Measurements from ENCODE around the gene ACSBG1.

Gene ACSBG1

DNA sequence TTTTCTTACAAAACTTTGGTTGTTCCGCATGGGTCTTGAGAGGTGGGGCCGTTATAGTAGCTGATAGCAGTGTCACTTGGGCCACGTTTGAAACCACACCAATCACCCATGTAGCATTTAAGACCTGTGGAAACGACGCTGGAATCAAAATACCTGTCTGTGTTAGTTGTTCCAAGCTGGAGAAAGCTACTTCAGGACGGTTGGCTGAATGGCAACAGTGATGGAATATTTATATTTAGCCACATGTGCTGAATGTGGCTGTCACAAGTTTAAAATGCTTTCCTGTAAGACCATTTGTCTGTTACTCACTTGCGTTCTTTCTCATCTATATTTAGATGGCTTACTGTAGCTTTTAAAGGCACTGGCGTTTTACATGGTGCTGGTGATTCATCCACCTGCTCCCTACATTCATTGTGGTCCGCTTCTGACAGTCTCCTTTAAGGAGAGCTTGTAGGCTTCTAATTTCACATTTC, 31.4 kb upstream of the ACSBG1 start:
- H3K9ac ChIP-seq (ENCODE audit: low read length in 5 of 5): peak overlapping the region in 3 of 5 donors; percentile 82 to 88 (median 85)
- H3K27ac ChIP-seq (ENCODE audit: low read depth, low read length): peak overlapping the region; percentile 31
- peaks cover 3 to 25% (median 17%) of the 10 kb centered on the region in 5 donors for H3K4me1 ChIP-seq (ENCODE audit: control insufficient read depth in 5 of 5, insufficient read depth in 5 of 5, low read length in 5 of 5)
- no peaks in the 10 kb centered on the region for H3K27me3 ChIP-seq (ENCODE audit: control insufficient read depth in 5 of 5, insufficient read depth in 4 of 5, low read length in 5 of 5)
- H3K36me3 ChIP-seq (ENCODE audit: control insufficient read depth in 5 of 5, insufficient read depth in 5 of 5, low read length in 5 of 5): peaks cover 0 to 3% (median 0%) of the 10 kb centered on the region in 5 donors
- no peaks in the 10 kb centered on the region for H3K9me3 ChIP-seq (ENCODE audit: control insufficient read depth in 5 of 5, low read length in 5 of 5)
- peak overlapping the region in 4 of 5 donors; percentile 76 to 82 (median 80) for H3K4me3 ChIP-seq (ENCODE audit: low read depth in 1 of 5, low read length in 5 of 5)

DNA sequence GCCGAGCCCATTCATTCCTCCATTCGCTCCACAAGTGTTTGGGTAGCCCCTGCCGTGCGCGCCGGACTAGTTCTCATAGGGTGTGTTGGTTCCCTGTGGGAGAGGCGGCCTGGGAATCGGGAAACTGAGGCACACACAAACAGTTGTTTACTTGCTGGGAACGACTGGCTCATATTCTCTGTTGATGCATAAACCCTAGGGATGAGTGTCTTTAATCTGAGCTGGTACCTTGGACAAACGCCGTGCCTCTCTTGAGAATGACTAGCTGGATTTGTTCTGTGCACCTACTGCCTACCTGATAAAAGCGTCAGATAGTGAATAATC, 30.7 kb upstream of the ACSBG1 start:
- no peaks in the 10 kb centered on the region for H3K36me3 ChIP-seq (ENCODE audit: control insufficient read depth in 5 of 5, insufficient read depth in 5 of 5, low read length in 5 of 5)
- H3K27me3 ChIP-seq (ENCODE audit: control insufficient read depth in 5 of 5, insufficient read depth in 4 of 5, low read length in 5 of 5): no peaks in the 10 kb centered on the region
- peak overlapping the region; percentile 66 to 88 (median 85) for H3K9ac ChIP-seq (ENCODE audit: low read length in 5 of 5)
- H3K4me1 ChIP-seq (ENCODE audit: control insufficient read depth in 5 of 5, insufficient read depth in 5 of 5, low read length in 5 of 5): peaks cover 3 to 25% (median 17%) of the 10 kb centered on the region in 5 donors
- no peaks in the 10 kb centered on the region for H3K9me3 ChIP-seq (ENCODE audit: control insufficient read depth in 5 of 5, low read length in 5 of 5)
- H3K4me3 ChIP-seq (ENCODE audit: low read depth in 1 of 5, low read length in 5 of 5): peak overlapping the region; percentile 71 to 82 (median 78)
- H3K27ac ChIP-seq (ENCODE audit: low read depth, low read length): peak overlapping the region; percentile 31

DNA sequence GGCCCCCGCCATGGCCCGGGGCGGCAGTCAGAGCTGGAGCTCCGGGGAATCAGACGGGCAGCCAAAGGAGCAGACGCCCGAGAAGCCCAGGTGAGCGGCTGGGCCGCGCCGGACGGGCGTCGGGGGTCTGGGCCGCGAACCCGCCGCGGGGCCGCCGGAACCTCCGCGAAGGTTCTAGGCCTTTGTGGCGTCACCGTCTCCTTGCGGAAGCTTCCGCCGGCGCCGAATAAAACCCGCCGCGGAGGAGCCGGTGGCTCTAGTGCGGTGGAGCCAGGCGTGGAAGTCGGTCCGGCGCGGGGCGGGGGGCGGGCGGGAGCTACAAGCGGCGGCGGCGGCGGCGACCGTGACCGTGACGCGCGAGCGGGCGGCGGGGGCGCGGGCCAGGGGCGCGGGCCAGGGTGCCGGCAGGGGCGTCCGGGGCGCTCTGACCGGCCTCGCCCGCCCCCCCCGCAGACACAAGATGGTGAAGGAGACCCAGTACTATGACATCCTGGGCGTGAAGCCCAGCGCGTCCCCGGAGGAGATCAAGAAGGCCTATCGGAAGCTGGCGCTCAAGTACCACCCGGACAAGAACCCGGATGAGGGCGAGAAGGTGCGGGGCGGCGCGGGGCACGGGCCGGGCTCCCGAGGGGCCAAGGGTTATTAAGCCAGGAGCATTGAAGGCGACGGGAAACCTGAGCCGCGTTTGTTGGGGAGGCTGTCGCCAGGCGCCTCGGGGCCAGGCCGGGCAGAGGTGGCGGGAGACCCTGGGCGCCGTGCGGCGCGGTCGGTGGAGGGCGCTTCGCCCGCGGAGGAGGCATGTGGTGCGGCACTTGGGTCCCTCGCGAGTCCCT, 30.2 kb upstream of the ACSBG1 start, which contains the start of gene DNAJA4:
DNAJA4 (plus strand) TSS at position 259 of the 833 bp plus-strand sequence; CDS start at position 461, 202 bp downstream.
- no peaks in the 10 kb centered on the region for H3K9me3 ChIP-seq (ENCODE audit: control insufficient read depth in 5 of 5, low read length in 5 of 5)
- H3K36me3 ChIP-seq (ENCODE audit: control insufficient read depth in 5 of 5, insufficient read depth in 5 of 5, low read length in 5 of 5): no peaks in the 10 kb centered on the region
- H3K27me3 ChIP-seq (ENCODE audit: control insufficient read depth in 5 of 5, insufficient read depth in 4 of 5, low read length in 5 of 5): no peaks in the 10 kb centered on the region
- H3K4me1 ChIP-seq (ENCODE audit: control insufficient read depth in 5 of 5, insufficient read depth in 5 of 5, low read length in 5 of 5): peaks cover 3 to 25% (median 17%) of the 10 kb centered on the region in 5 donors
- peak within 1 kb of the TSS; percentile 77 to 88 (median 85) for H3K9ac ChIP-seq (ENCODE audit: low read length in 5 of 5)
- H3K27ac ChIP-seq (ENCODE audit: low read depth, low read length): peak within 1 kb of the TSS; percentile 70
- H3K4me3 ChIP-seq (ENCODE audit: low read depth in 1 of 5, low read length in 5 of 5): peak within 1 kb of the TSS; percentile 71 to 82 (median 78)

DNA sequence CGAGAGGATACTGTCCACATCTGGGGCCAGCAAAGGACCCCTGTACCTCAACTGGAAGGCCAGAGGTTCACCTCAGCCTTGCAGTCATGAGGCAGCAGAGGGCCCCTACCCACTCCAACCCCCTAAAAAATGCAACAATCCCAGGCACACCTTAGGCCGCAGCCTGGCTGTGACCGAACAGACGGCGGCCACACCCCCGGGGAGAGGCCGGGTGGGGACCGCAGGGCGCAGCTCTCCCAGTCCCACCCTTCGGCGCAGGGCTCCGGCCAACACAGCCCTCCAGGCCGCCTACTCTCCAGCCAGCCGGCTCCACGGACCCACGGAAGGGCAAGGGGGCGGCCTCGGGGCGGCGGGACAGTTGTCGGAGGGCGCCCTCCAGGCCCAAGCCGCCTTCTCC, 29.5 kb upstream of the ACSBG1 start:
- Histone ChIP-seq H3K9me3 (ENCODE audit: control insufficient read depth in 5 of 5, low read length in 5 of 5) (no peaks in the 10 kb centered on the region), H3K27me3 (ENCODE audit: control insufficient read depth in 5 of 5, insufficient read depth in 4 of 5, low read length in 5 of 5) (no peaks in the 10 kb centered on the region), H3K9ac (ENCODE audit: low read length in 5 of 5) (peak overlapping the region in 4 of 5 donors; percentile 59 to 79 (median 68)), H3K27ac (ENCODE audit: low read depth, low read length) (peak overlapping the region; percentile 70), H3K4me1 (ENCODE audit: control insufficient read depth in 5 of 5, insufficient read depth in 5 of 5, low read length in 5 of 5) (peaks cover 3 to 25% (median 17%) of the 10 kb centered on the region in 5 donors), H3K4me3 (ENCODE audit: low read depth in 1 of 5, low read length in 5 of 5) (peak overlapping the region; percentile 31 to 78 (median 55)), H3K36me3 (ENCODE audit: control insufficient read depth in 5 of 5, insufficient read depth in 5 of 5, low read length in 5 of 5) (no peaks in the 10 kb centered on the region)

DNA sequence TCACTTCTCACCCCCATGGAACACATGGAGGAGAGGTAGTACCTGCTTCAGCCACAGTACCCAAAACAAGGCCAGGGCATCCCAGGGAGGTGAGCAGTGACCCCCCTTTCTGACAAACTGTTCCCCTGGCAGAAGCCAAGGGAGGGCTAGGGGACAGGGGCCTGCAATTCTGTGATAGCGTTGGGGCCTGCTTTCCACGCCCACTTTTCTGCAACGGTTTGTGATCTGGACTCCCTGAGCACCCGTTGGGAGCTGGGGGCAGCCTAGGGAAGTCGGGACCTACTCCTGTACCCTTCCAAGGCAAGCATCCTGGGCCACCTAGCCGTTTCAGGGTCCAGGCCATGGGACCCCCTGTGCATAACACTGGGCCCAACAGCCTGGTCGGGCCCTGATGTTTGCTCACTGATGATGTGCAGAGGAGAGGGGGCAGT, 29.0 kb upstream of the ACSBG1 start:
- no peaks in the 10 kb centered on the region for H3K9me3 ChIP-seq (ENCODE audit: control insufficient read depth in 5 of 5, low read length in 5 of 5)
- peaks cover 3 to 25% (median 17%) of the 10 kb centered on the region in 5 donors for H3K4me1 ChIP-seq (ENCODE audit: control insufficient read depth in 5 of 5, insufficient read depth in 5 of 5, low read length in 5 of 5)
- peak overlapping the region in 2 of 5 donors; percentile 31 to 55 for H3K4me3 ChIP-seq (ENCODE audit: low read depth in 1 of 5, low read length in 5 of 5)
- no peaks in the 10 kb centered on the region for H3K36me3 ChIP-seq (ENCODE audit: control insufficient read depth in 5 of 5, insufficient read depth in 5 of 5, low read length in 5 of 5)
- H3K9ac ChIP-seq (ENCODE audit: low read length in 5 of 5): no peak overlapping the region
- no peaks in the 10 kb centered on the region for H3K27me3 ChIP-seq (ENCODE audit: control insufficient read depth in 5 of 5, insufficient read depth in 4 of 5, low read length in 5 of 5)
- H3K27ac ChIP-seq (ENCODE audit: low read depth, low read length): no peak overlapping the region

DNA sequence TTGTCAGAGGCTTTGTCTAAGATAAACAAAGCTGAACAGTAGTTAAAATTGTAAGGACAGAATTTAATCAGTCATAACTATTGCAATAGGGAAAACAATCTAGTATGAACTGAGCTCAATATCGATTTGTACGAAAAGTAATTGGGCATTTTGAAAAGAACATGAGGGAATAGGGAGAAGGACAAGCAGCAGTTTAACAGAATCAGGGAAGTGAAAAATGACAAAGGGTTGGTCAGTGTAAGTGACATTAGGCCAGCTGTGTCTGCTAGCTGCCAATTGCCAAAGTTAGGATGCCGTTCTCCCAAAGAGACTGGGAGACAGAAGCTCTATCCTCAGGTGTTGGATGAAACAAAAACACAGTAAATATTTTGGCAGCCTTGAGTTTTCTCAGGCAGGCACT, 26.7 kb upstream of the ACSBG1 start:
- Histone ChIP-seq H3K27ac (ENCODE audit: low read depth, low read length) (no peak overlapping the region), H3K9ac (ENCODE audit: low read length in 5 of 5) (no peak overlapping the region)

DNA sequence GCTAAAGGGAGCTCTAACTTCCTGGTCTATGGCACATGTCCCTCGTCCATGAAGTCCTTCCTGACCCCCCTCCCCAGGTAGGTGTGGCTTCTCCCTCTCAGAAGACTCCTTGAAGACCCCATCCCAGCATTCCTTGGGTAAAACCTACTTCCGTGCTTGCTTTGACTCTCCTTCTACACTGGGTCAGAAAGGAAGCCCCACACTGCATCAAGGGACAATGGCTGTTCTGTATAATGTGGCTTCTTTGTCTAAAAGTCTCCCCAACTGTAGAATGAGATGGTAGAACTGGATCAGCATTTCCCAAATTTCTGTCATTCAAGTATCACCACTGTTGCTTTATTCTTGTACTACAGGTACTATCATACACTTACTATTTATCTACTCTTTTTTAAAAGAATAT, 26.1 kb upstream of the ACSBG1 start:
- Histone ChIP-seq H3K9ac (ENCODE audit: low read length in 5 of 5) (no peak overlapping the region), H3K36me3 (ENCODE audit: control insufficient read depth in 5 of 5, insufficient read depth in 5 of 5, low read length in 5 of 5) (no peaks in the 10 kb centered on the region)

More for the DNA sequence above, 26.7 kb upstream of the ACSBG1 start:
- Histone ChIP-seq H3K4me3 (ENCODE audit: low read depth in 1 of 5, low read length in 5 of 5) (no peak overlapping the region), H3K36me3 (ENCODE audit: control insufficient read depth in 5 of 5, insufficient read depth in 5 of 5, low read length in 5 of 5) (no peaks in the 10 kb centered on the region), H3K27me3 (ENCODE audit: control insufficient read depth in 5 of 5, insufficient read depth in 4 of 5, low read length in 5 of 5) (no peaks in the 10 kb centered on the region), H3K9me3 (ENCODE audit: control insufficient read depth in 5 of 5, low read length in 5 of 5) (no peaks in the 10 kb centered on the region), H3K4me1 (ENCODE audit: control insufficient read depth in 5 of 5, insufficient read depth in 5 of 5, low read length in 5 of 5) (peaks cover 2 to 23% (median 14%) of the 10 kb centered on the region in 5 donors)

DNA sequence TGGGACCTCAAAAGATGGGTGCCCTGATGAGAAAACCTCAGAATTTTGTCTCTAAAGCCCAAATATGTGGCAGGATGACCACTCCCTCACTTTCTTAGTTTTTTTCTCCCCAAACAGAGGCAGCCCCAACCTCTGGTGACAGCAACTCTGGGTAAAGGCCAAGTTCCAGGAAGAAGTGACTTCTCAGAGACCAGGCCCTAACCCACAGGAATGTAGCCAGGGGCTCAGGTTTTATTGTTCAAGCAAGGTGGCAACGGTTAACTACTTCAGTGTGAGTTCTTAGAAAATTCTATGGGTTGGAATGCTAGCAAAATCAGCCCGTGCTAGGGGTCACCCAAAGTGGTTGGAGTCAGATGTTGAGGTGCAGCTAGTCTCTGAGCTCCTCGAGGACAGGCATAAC, 24.9 kb upstream of the ACSBG1 start:
- Histone ChIP-seq H3K9ac (ENCODE audit: low read length in 5 of 5) (no peak overlapping the region), H3K4me3 (ENCODE audit: low read depth in 1 of 5, low read length in 5 of 5) (no peak overlapping the region), H3K4me1 (ENCODE audit: control insufficient read depth in 5 of 5, insufficient read depth in 5 of 5, low read length in 5 of 5) (peaks cover 0 to 8% (median 0%) of the 10 kb centered on the region in 5 donors), H3K27ac (ENCODE audit: low read depth, low read length) (no peak overlapping the region), H3K27me3 (ENCODE audit: control insufficient read depth in 5 of 5, insufficient read depth in 4 of 5, low read length in 5 of 5) (no peaks in the 10 kb centered on the region), H3K36me3 (ENCODE audit: control insufficient read depth in 5 of 5, insufficient read depth in 5 of 5, low read length in 5 of 5) (no peaks in the 10 kb centered on the region), H3K9me3 (ENCODE audit: control insufficient read depth in 5 of 5, low read length in 5 of 5) (no peaks in the 10 kb centered on the region)

More for the DNA sequence above, 26.1 kb upstream of the ACSBG1 start:
- no peak overlapping the region for H3K27ac ChIP-seq (ENCODE audit: low read depth, low read length)
- H3K4me1 ChIP-seq (ENCODE audit: control insufficient read depth in 5 of 5, insufficient read depth in 5 of 5, low read length in 5 of 5): peaks cover 0 to 18% (median 9%) of the 10 kb centered on the region in 5 donors
- H3K27me3 ChIP-seq (ENCODE audit: control insufficient read depth in 5 of 5, insufficient read depth in 4 of 5, low read length in 5 of 5): no peaks in the 10 kb centered on the region
- no peak overlapping the region for H3K4me3 ChIP-seq (ENCODE audit: low read depth in 1 of 5, low read length in 5 of 5)
- no peaks in the 10 kb centered on the region for H3K9me3 ChIP-seq (ENCODE audit: control insufficient read depth in 5 of 5, low read length in 5 of 5)

DNA sequence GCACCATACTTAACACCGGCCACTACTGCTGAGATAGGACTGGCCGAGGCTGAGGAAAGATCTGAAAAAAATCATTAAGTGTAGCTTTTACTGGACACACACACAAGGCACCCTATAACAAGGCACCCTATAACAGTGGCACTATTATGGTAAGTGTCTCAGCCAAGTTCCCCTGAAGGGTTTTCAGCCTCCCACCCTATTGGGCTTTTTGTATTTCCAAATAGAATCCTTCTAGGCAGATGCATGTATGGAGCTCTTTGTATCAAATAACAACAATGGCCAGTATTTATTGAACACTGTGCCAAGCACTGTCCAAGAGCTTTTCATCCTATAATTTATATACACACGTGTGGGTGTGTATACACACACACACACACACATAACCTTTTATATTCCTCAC, 23.3 kb upstream of the ACSBG1 start:
- no peak overlapping the region for H3K9ac ChIP-seq (ENCODE audit: low read length in 5 of 5)
- H3K9me3 ChIP-seq (ENCODE audit: control insufficient read depth in 5 of 5, low read length in 5 of 5): no peaks in the 10 kb centered on the region
- H3K4me3 ChIP-seq (ENCODE audit: low read depth in 1 of 5, low read length in 5 of 5): no peak overlapping the region
- H3K27me3 ChIP-seq (ENCODE audit: control insufficient read depth in 5 of 5, insufficient read depth in 4 of 5, low read length in 5 of 5): no peaks in the 10 kb centered on the region
- no peaks in the 10 kb centered on the region for H3K36me3 ChIP-seq (ENCODE audit: control insufficient read depth in 5 of 5, insufficient read depth in 5 of 5, low read length in 5 of 5)
- H3K27ac ChIP-seq (ENCODE audit: low read depth, low read length): no peak overlapping the region
- no peaks in the 10 kb centered on the region for H3K4me1 ChIP-seq (ENCODE audit: control insufficient read depth in 5 of 5, insufficient read depth in 5 of 5, low read length in 5 of 5)

DNA sequence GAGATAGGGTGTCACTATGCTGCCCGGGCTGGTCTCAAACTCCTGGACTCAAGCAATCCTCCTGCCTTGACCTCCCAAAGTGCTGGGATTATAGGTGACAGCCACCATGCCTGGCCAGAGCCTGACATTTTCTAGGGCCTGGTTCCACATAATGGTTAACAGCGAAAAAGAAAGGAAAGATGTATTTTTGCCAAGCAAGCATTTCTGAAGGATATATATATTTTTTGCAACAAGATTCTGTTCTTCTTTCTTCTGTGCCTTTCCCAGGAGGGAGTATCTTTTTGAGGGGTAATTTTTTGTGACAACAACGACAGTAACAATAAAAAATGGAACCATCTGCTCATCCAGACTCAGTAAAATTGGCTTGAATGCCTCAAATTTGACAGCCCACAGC, 21.7 kb upstream of the ACSBG1 start:
- Histone ChIP-seq H3K9me3 (ENCODE audit: control insufficient read depth in 5 of 5, low read length in 5 of 5) (no peaks in the 10 kb centered on the region), H3K4me3 (ENCODE audit: low read depth in 1 of 5, low read length in 5 of 5) (no peak overlapping the region), H3K36me3 (ENCODE audit: control insufficient read depth in 5 of 5, insufficient read depth in 5 of 5, low read length in 5 of 5) (no peaks in the 10 kb centered on the region), H3K9ac (ENCODE audit: low read length in 5 of 5) (no peak overlapping the region), H3K4me1 (ENCODE audit: control insufficient read depth in 5 of 5, insufficient read depth in 5 of 5, low read length in 5 of 5) (no peaks in the 10 kb centered on the region), H3K27ac (ENCODE audit: low read depth, low read length) (no peak overlapping the region), H3K27me3 (ENCODE audit: control insufficient read depth in 5 of 5, insufficient read depth in 4 of 5, low read length in 5 of 5) (no peaks in the 10 kb centered on the region)

Measured in subcutaneous abdominal adipose tissue (tissue), 5 donors.